Measurements from ENCODE around the gene BATF3.

GRCh38 chr1:212684076-212684475 is 15.6 kb downstream of the BATF3 start:
- TF ChIP-seq CTCF (IDR thresholded peaks at IDR 0.05; ENCODE audit: low read depth, low read length) = no peak
- TF ChIP-seq EZH2phosphoT487 (IDR thresholded peaks at IDR 0.05; ENCODE audit: low read depth) = no peak
